Right lobe of liver (tissue), 6 donors: ENCODE results near the gene CELF2. TPM values are rescaled to one million over a fixed set of nuclear protein-coding genes. Genes with fewer than 3 reads are reported as not detected.

Experiments
- ATAC-seq, 4 donors: fragments of 200-7000 bp; cut with Tn5 transposase; one replicate each; pipeline ENCODE4 v1.9.1; 2020; ENCODE audit warnings: mild to moderate bottlenecking in 4 of 4, moderate library complexity in 4 of 4
- DNase-seq, 3 donors: peaks; one replicate each; pipeline ENCODE4 v3.0.0-alpha.2; 2020
- H3K27ac ChIP-seq, 3 donors: fragments of 200-600 bp; one replicate each; pipeline ENCODE4 v1.8.0; 2022
- H3K27me3 ChIP-seq, 2 donors: fragments of 200-600 bp; one replicate each; pipeline ENCODE4 v1.8.0; 2022
- H3K36me3 ChIP-seq, 4 donors: fragments of 200-600 bp; sonication (generic) in 1 of 4; one replicate each; pipeline versions ENCODE4 v1.5.1 to v1.8.0; 2017 to 2022; ENCODE audit warnings: control low read depth in 1 of 4
- H3K4me1 ChIP-seq, 4 donors: fragments of 200-600 bp; sonication (generic) in 1 of 4; one replicate each; pipeline versions ENCODE4 v1.5.1 to v1.8.0; 2017 to 2022; ENCODE audit warnings: control low read depth in 1 of 4
- H3K4me3 ChIP-seq, 3 donors: fragments of 200-600 bp; one replicate each; pipeline ENCODE4 v1.8.0; 2022
- H3K9me3 ChIP-seq, 4 donors: fragments of 200-600 bp; sonication (generic) in 1 of 4; one replicate each; pipeline versions ENCODE4 v1.5.1 to v1.8.0; 2017 to 2022; ENCODE audit warnings: control low read depth in 1 of 4
- CTCF ChIP-seq, 4 donors: fragments of 200-600 bp in 3 of 4; fragments of 450-650 bp in 1 of 4; IDR thresholded peaks; one replicate each; pipeline versions ENCODE4 v1.5.1 to v1.8.0; 2016 to 2022; ENCODE audit warnings: antibody characterized with exemption in 4 of 4, mild to moderate bottlenecking in 2 of 4
- POLR2A ChIP-seq: fragments of 450-650 bp; IDR thresholded peaks from one replicate; pipeline ENCODE4 v1.6.1; 2017; ENCODE audit warnings: antibody characterized with exemption, mild to moderate bottlenecking
- WGBS: methylation state at CpG from one replicate; pipeline ENCODE4 v1.1.6; 2018; ENCODE audit warnings: low coverage, low lambda C conversion rate; ENCODE audit not compliant: insufficient coverage; ENCODE audit errors: missing lambda C conversion rate; 5-methylcytosine and 5-hydroxymethylcytosine counted together
- intact Hi-C, 2 donors: fragments of 100-400 bp; cut with DNase I; formaldehyde crosslinking; loops; one replicate each; pipeline versions ENCODE4 v1.11.2 to v1.14.1; 2022
- total RNA-seq, 6 experiments: library from RNA; depleted of rRNA in 2 of 6; stranded (reverse); fragments of >200 nt in 2 of 6; fragmentation: NEBNext Ultra II Directional in 3 of 6; extraction: Animal tissue kit (Norgen Biotek cat#: 25700) in 3 of 6; gene quantifications; one replicate each; pipeline versions ENCODE4 v1.1.0 to v1.2.4, GENCODE V29; 2016 to 2023
- donor health status: DM: no; HTN: yes; CAD: no.
- donor health status: DM: no; HTN: no; CAD: no.
- donor health status: DM: no; HTN: no; CAD: no.
- donor health status: DM: no; HTN: yes; CAD: no.
- donor health status: DM: no; HTN: yes; CAD: no.

CELF2 gene
- total RNA-seq, 6 experiments from 2014 or later = 2.4 to 6.2 (median 3.7) TPM

- Histone ChIP-seq H3K36me3 (no peaks in the 10 kb centered on the region), H3K27ac (no peak overlapping the region), H3K4me1 (no peaks in the 10 kb centered on the region), H3K27me3 (no peaks in the 10 kb centered on the region), H3K9me3 (no peaks in the 10 kb centered on the region), H3K4me3 (no peak overlapping the region)
- TF ChIP-seq POLR2A (no peak), CTCF (IDR thresholded peaks at IDR 0.05) (no peak)
- ATAC-seq (no peak), DNase-seq (no peak)
- 50% methylated on average over 5 of the region's 5 CpGs for WGBS
- intact Hi-C loops = no loop called here
These were observed 125.6 kb downstream of the CELF2 start for GRCh38 chr10:11143242-11143641.

GRCh38 chr10:11144626-11145494, 127.2 kb downstream of the CELF2 start:
- DNase-seq = no peak
- H3K36me3 ChIP-seq = no peaks in the 10 kb centered on the region
- intact Hi-C loops = no loop called here
- ATAC-seq = no peak
- H3K27ac ChIP-seq = no peak overlapping the region
- H3K9me3 ChIP-seq = no peaks in the 10 kb centered on the region
- no peaks in the 10 kb centered on the region for H3K27me3 ChIP-seq
- no peak overlapping the region for H3K4me3 ChIP-seq
- WGBS = 53% methylated on average over 10 of the region's 11 CpGs
- H3K4me1 ChIP-seq = no peaks in the 10 kb centered on the region
- no peak for TF ChIP-seq CTCF (IDR thresholded peaks at IDR 0.05)
- TF ChIP-seq POLR2A = no peak

- H3K27ac ChIP-seq = no peak overlapping the region
- ATAC-seq = peak; percentile 54 to 76 (median 74)
- no peaks in the 10 kb centered on the region for H3K27me3 ChIP-seq
- WGBS = 16% methylated on average over 3 of the region's 3 CpGs
- DNase-seq = no peak
- no peak overlapping the region for H3K4me3 ChIP-seq
- H3K4me1 ChIP-seq = no peaks in the 10 kb centered on the region
- H3K9me3 ChIP-seq = no peaks in the 10 kb centered on the region
- intact Hi-C loops = no loop called here
- H3K36me3 ChIP-seq = no peaks in the 10 kb centered on the region
- TF ChIP-seq POLR2A (no peak), CTCF (IDR thresholded peaks at IDR 0.05) (no peak)
These were observed 127.8 kb downstream of the CELF2 start for GRCh38 chr10:11145495-11145855.

GRCh38 chr10:11146402-11147171, 128.9 kb downstream of the CELF2 start:
- 23% methylated on average over 6 of the region's 6 CpGs for WGBS

More at GRCh38 chr10:11146402-11147171, 128.9 kb downstream of the CELF2 start:
- peak in 1 of 4 donors; percentile 26 for ATAC-seq
- intact Hi-C loops = no loop called here
- TF ChIP-seq POLR2A (no peak), CTCF (IDR thresholded peaks at IDR 0.05) (no peak)
- no peak for DNase-seq
- H3K4me3 ChIP-seq = no peak overlapping the region
- no peaks in the 10 kb centered on the region for H3K27me3 ChIP-seq
- H3K36me3 ChIP-seq = no peaks in the 10 kb centered on the region
- no peaks in the 10 kb centered on the region for H3K4me1 ChIP-seq
- no peak overlapping the region for H3K27ac ChIP-seq
- no peaks in the 10 kb centered on the region for H3K9me3 ChIP-seq
